Stimulated activated naive CD8-positive, alpha-beta T cell treated with anti-CD3 and anti-CD28 coated beads, Interleukin-15, amount 100 ng/mL, for 72 hours (primary cell): Measurements from ENCODE around the gene RTN1.
"Not testable (repeated sequence)": the region's sequence is repeated elsewhere in the genome, so short reads cannot be mapped to it uniquely, and the experiment has no call there.

ENCODE experiments used
- ATAC-seq: fragments of 150-1000 bp; cut with Tn5 transposase; 2 replicates; pipeline ENCODE4 v1.10.0; 2021; ENCODE audit warnings: mild to moderate bottlenecking, moderate library complexity
- DNase-seq, 2 donors: peaks; one replicate each; pipeline ENCODE4 v3.0.0; 2021 to 2022
- H3K27ac Mint-ChIP-seq, 2 donors: one replicate each; pipeline ENCODE4 v1.8.0; 2022; ENCODE audit warnings: mild to moderate bottlenecking in 2 of 2, mixed read lengths in 2 of 2, moderate library complexity in 2 of 2
- H3K27me3 Mint-ChIP-seq: one replicate; pipeline ENCODE4 v1.8.0; 2022; ENCODE audit warnings: mixed read lengths
- H3K4me1 Mint-ChIP-seq: one replicate; pipeline ENCODE4 v1.8.0; 2022; ENCODE audit warnings: mild to moderate bottlenecking, mixed read lengths
- H3K4me3 Mint-ChIP-seq, 2 donors: one replicate each; pipeline ENCODE4 v1.8.0; 2022; ENCODE audit warnings: mild to moderate bottlenecking in 2 of 2, mixed read lengths in 2 of 2, moderate library complexity in 1 of 2
- H3K9me3 Mint-ChIP-seq, 2 donors: one replicate each; pipeline ENCODE4 v1.8.0; 2022; ENCODE audit warnings: mixed read lengths in 2 of 2

Gene RTN1

DNA sequence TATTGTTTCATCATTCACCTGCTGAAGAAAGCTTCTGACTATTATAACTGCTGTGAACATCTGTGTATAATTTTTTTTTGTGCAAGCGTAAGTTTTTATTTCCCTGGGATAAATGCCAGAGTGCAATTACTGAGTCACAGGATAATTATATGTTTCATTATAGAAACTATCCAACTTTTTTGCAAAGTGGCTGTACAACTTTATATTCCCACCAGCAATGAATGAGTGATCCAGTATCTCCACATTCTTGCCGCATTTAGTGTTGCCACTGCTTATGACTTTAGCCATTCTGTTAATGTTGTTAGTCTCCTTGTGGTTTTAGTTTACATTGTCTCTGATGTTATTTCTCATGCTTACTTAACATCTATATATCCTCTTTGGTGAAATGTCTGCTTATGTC lies 205.8 kb downstream of the RTN1 start:
- ATAC-seq (no peak), DNase-seq (no peak)
- H3K27me3 Mint-ChIP-seq = peaks cover 19% of the 10 kb centered on the region
- peaks cover 15 to 29% of the 10 kb centered on the region in 2 donors for H3K9me3 Mint-ChIP-seq
- H3K27ac Mint-ChIP-seq = no peak overlapping the region
- no peaks in the 10 kb centered on the region for H3K4me1 Mint-ChIP-seq
- H3K4me3 Mint-ChIP-seq = no peak overlapping the region

DNA sequence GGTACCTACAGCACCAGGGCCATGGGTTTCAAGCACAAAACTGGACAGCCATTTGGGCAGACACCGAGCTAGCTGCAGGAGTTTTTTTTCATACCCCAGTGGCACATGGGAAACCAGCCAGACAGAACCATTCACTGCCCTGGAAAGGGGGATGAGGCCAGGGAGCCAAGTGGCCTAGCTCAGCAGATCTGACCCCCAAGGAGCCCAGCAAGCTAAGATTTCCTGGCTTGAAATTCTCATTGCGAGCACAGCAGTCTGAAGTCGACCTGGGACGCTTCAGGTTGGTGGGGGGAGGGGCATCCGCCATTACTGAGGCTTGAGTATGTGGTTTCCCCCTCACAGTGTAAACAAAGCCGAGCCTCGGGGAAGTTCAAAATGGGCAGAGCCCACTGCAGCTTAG lies 212.8 kb downstream of the RTN1 start:
- H3K27ac Mint-ChIP-seq = no peak overlapping the region
- ATAC-seq (no peak), DNase-seq (no peak)
- H3K4me1 Mint-ChIP-seq = no peaks in the 10 kb centered on the region
- peaks cover 21 to 23% of the 10 kb centered on the region in 2 donors for H3K9me3 Mint-ChIP-seq
- no peak overlapping the region for H3K4me3 Mint-ChIP-seq
- peaks cover 16% of the 10 kb centered on the region for H3K27me3 Mint-ChIP-seq

DNA sequence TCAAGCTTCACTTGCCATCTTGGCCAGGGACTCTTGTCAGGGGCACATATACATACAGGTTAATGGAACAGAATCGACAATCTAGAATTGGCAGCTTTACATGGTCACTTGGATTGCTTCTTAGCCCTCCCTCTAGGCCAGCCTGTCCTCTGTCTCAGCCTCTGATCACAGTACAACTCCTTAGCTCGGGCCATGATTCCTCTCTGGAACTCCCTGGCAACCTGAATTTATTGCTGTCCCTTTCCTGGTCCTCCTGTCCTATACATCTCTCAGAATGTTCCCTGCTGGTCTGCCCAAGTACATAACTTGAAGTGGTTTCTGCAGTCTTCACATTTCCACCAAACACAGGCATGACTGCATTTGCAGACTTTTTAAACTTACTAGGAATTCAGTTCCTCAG lies 214.1 kb downstream of the RTN1 start:
- Mint-ChIP-seq H3K9me3 (peaks cover 28 to 30% of the 10 kb centered on the region in 2 donors), H3K4me3 (no peak overlapping the region), H3K27ac (no peak overlapping the region), H3K4me1 (no peaks in the 10 kb centered on the region), H3K27me3 (peaks cover 16% of the 10 kb centered on the region)
- ATAC-seq = no peak
- DNase-seq = no peak

DNA sequence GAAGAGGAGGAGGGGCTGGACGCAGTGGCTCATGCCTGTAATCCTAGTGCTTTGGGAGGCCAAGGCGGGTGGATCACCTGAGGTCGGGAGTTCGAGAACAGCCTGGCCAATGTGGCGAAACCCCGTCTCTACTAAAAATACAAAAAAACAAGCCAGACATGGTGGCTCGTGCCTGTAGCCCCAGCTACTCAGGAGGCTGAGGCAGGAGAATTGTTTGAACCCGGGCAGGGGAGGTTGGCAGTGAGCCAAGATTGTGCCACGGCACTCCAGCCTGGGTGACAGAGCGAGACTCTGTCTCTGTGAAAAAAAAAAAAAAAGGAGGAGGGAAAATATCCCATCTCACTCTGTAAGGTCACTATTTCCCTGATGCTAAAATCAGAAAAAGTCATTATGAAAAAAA lies 216.4 kb downstream of the RTN1 start:
- Mint-ChIP-seq H3K9me3 (peaks cover 15 to 38% of the 10 kb centered on the region in 2 donors), H3K27me3 (peaks cover 16% of the 10 kb centered on the region)
- H3K4me1 Mint-ChIP-seq, ATAC-seq, H3K4me3 Mint-ChIP-seq, H3K27ac Mint-ChIP-seq, DNase-seq: not testable (repeated sequence)

DNA sequence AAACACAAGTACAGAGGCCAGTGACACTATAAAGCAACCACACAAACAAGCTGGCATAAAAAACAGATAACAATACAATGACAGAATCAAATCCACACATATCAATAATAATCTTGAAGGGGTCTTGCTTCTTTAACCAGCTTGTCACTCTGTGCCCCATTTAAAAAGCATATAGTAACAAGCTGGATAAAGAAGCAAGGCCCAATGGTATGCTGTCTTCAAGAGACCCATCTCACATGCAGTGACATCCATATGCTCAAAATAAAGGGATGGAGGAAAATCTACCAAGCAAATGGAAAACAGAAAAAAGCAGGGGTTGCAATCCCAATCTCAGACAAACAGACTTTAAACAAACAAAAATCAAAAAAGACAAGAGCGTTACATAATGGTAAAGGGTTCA lies 223.7 kb downstream of the RTN1 start:
- not testable (repeated sequence) for H3K4me1 Mint-ChIP-seq, ATAC-seq, H3K4me3 Mint-ChIP-seq, H3K27ac Mint-ChIP-seq, DNase-seq
- peaks cover 29 to 74% of the 10 kb centered on the region in 2 donors for H3K9me3 Mint-ChIP-seq
- H3K27me3 Mint-ChIP-seq = peaks cover 16% of the 10 kb centered on the region

DNA sequence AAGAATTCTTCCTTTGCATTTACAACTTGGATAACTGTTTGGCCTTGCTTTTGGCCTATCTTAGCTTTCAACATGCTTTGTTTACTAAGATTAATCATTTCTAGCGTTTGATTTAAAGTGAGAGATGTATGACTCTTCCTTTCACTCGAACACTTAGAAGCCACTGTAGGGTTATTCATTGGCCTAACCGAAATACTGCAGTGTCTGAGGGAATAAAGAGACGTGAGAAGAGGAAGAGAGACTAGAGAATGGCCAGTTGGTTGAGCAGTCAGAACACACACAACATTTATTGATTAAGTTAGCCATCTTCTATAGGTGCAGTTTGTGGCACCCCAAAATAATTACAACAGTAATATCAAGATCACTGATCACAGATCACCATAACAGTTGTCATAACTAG lies 231.7 kb downstream of the RTN1 start:
- peaks cover 4 to 6% of the 10 kb centered on the region in 2 donors for H3K9me3 Mint-ChIP-seq
- ATAC-seq (no peak), DNase-seq (no peak)
- H3K4me1 Mint-ChIP-seq = no peaks in the 10 kb centered on the region
- peaks cover 28% of the 10 kb centered on the region for H3K27me3 Mint-ChIP-seq
- no peak overlapping the region for H3K27ac Mint-ChIP-seq
- H3K4me3 Mint-ChIP-seq = no peak overlapping the region

DNA sequence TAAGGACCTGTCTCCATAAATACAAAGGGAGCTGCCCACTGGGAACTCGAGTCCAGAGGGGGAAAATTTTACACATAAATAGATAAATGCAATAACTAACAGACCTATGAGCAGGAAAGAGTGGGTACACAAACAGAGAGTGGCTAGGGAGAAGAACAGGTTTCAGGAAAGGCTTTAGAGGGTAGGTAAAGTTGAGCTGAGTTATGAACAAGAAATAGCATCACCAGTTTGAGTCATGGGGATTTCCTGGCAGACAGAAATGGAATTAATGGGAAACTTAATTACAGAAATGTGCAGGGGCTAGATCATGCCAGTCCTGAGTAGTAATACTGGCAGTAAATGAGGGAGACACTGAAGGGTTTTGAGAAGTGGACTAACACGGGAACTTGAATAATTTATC lies 236.0 kb downstream of the RTN1 start:
- no peak overlapping the region for H3K4me3 Mint-ChIP-seq
- DNase-seq (no peak), ATAC-seq (no peak)
- no peak overlapping the region for H3K27ac Mint-ChIP-seq
- peaks cover 62% of the 10 kb centered on the region for H3K27me3 Mint-ChIP-seq
- peaks cover 10% of the 10 kb centered on the region for H3K4me1 Mint-ChIP-seq
- peaks cover 0 to 4% of the 10 kb centered on the region in 2 donors for H3K9me3 Mint-ChIP-seq

DNA sequence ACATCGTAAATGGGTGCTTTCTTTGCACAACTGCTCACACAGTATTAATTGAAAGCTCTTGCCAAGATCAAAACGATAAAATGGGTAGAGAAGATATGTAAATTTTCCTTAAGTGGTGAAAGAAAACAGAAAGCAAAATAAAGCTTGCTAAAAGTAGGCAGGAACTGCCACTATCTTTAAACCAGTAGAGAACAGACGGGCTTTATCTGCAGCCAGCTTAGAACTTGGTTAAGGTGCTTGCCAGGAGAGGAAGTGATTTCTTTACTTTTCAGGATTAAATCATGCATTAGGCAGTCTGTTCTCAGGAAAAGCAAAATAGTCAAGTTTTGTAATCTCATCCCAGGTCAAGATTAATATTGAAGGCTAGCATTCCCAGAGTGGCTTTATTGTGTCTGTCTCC lies 237.1 kb downstream of the RTN1 start:
- Mint-ChIP-seq H3K4me3 (no peak overlapping the region), H3K27me3 (peaks cover 68% of the 10 kb centered on the region), H3K9me3 (peaks cover 0 to 4% of the 10 kb centered on the region in 2 donors), H3K27ac (peak overlapping the region in 1 of 2 donors; percentile 46), H3K4me1 (peaks cover 10% of the 10 kb centered on the region)
- no peak for ATAC-seq
- DNase-seq = no peak

DNA sequence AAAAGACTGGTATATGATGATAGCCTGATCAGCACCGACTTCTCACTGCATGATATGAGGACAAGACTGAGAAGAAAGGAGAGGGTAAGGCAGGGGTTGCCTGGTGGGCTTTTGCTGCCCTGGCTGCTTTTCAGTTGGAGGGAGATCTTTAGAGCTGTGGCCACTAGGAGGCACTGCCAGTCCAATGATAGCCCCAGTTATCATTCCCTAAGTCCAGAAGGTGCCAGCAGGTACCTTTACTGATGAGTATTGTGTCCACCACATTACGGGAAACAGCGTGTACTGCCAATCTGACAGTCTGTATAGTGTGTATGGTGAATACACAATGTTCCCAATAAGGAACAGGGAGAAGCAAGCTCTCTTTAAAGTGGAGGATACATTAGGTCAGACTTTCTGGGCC lies 238.2 kb downstream of the RTN1 start:
- H3K27me3 Mint-ChIP-seq = peaks cover 76% of the 10 kb centered on the region
- ATAC-seq = peak; percentile 64
- H3K9me3 Mint-ChIP-seq = peaks cover 0 to 4% of the 10 kb centered on the region in 2 donors
- no peak overlapping the region for H3K27ac Mint-ChIP-seq
- peak; percentile 4 to 29 for DNase-seq
- H3K4me3 Mint-ChIP-seq = no peak overlapping the region
- H3K4me1 Mint-ChIP-seq = peaks cover 10% of the 10 kb centered on the region

DNA sequence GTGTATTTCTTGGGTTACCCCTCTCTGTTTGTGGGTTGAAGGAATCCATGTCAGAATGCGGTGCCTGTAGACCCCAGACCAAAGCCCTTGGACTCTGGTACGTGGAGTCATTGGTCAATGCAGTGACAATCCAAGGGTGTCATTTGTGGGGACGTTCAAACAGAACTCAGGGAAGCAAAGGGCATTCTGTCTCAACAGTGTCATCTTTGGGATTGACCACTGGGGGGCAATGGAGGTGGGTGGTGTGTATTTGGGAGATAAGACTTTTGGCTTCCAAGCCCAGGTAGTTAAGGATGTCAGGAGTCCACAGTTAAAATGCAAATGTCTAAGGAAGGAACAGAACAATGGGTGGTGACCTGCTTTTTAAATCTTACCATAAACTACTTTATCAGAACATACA lies 239.3 kb downstream of the RTN1 start:
- Mint-ChIP-seq H3K9me3 (peaks cover 0 to 4% of the 10 kb centered on the region in 2 donors), H3K27me3 (peaks cover 84% of the 10 kb centered on the region), H3K4me3 (peak overlapping the region in 1 of 2 donors; percentile 19), H3K27ac (no peak overlapping the region), H3K4me1 (peaks cover 10% of the 10 kb centered on the region)
- no peak for DNase-seq
- no peak for ATAC-seq

DNA sequence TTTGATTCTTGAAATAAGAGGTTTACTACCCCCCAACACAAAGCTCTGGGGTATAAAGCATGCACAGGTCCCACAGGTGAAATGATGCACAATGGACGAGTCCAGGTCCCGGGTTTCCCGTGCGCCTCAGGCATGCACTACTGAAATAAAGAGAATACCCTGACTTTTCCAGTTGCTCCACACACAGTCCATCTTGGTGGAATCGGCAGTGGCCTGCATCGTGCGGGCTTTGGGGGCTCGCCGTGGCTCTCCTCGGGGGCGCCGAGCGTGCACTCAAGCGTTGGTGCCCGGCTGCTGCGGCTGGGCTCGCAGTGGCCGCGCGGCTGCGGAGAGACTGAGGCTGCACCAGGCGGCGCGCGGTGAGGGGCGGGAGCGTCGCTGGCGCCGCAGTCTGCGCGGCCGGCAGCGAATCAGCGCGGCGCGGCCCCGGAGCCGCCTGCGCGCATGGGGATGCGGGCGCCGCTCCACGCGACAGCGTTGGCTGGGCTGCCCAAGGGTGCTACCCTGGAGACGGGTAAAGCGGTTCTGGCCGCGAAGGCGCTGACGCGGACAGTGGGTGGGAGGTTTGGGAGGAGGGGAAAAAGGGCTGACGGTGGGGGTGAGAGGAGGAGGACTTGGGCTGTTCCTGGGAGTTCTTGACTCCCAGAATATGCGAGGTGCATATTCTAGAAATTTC lies 240.2 kb downstream of the RTN1 start:
- Mint-ChIP-seq H3K4me3 (peak overlapping the region; percentile 61 to 81), H3K4me1 (peaks cover 10% of the 10 kb centered on the region), H3K27me3 (peaks cover 84% of the 10 kb centered on the region), H3K9me3 (peaks cover 0 to 4% of the 10 kb centered on the region in 2 donors), H3K27ac (no peak overlapping the region)
- DNase-seq = peak in 1 of 2 donors; percentile 7
- peak; percentile 59 for ATAC-seq

DNA sequence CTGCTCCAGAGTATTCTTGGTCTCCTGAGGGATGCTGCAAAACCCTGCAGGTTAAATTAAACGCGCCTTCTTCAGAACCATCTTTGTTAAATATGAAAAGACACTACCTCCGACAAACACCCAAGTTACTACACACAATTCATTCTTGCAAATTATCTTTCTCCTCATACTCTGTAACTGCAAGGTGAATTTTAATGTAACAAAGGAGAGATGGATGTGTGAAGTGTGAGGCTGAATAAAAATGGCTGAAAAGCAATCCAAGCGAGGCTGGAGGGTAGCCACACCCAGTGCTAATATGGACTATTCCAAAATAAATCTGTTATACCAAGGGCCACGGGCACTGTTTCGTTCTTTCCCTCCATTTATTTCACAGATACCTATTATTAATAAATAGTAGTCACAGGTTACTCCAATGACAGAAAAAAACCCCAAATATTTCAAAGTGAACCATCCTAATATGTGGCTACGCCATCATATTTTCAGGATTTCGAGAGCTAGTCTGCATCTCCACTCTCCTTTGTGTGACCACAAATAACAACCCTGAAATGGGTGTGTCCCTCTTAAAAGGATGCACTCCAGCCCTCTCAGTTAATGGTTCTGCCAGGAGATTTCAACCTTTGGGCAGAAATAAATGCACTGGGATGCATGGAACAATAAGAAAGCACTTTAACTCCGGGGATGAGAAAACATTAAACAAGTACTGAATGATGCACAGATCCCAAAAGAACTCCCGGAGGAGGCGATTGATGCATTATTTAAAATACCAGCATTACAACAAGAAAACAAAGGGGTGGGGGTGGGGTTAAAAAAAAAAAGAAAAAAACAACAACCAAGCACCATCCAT lies 240.9 kb downstream of the RTN1 start:
- no peak for ATAC-seq
- Mint-ChIP-seq H3K4me3 (peak overlapping the region; percentile 61 to 81), H3K27me3 (peaks cover 79% of the 10 kb centered on the region), H3K27ac (no peak overlapping the region), H3K4me1 (peaks cover 10% of the 10 kb centered on the region), H3K9me3 (peaks cover 0 to 2% of the 10 kb centered on the region in 2 donors)
- no peak for DNase-seq

DNA sequence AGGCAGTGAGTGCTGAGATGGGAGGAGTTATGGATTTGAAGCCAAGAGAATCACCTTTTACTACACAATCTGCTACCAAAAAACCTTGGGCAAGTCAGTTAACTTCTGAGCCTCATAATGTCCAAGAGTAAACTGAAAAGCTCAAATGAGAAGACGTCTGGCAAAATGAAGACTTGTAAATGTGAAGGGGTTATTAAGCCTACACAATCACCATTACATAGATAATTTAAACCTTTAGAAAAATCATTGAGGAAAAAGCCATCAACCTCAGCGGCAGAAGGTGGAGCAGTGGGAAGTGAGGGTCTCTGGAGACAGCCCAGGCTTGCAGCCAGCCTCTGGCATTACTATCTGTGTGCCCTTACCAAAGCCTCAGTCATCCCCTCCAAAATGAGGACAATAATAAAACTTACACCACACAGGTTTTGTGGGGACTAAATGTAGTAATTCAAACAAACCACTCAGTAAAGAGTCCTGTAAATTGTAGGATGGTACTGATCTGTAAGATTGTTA lies 243.5 kb downstream of the RTN1 start:
- H3K4me1 Mint-ChIP-seq = peaks cover 10% of the 10 kb centered on the region
- no peaks in the 10 kb centered on the region for H3K9me3 Mint-ChIP-seq
- H3K27ac Mint-ChIP-seq = no peak overlapping the region
- ATAC-seq (no peak), DNase-seq (no peak)
- H3K4me3 Mint-ChIP-seq = no peak overlapping the region
- H3K27me3 Mint-ChIP-seq = peaks cover 54% of the 10 kb centered on the region

DNA sequence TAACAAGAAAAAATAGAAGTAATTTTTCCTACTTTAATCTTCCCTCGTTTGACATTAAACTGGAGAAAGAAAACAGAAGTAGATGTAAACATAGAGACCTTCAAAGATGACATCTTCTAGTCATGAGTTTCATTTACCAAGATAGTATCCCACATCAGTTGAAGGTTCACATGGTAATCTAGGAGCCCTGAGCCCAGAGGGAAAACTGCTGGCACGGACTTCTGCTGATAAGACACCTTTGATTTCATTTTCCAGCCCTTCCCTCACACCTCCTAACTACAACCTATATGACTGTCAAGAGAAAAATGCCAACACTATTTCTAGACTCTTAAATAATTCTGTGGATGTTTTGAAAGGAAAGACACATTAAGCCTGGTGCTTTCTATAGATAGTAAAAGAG lies 247.9 kb downstream of the RTN1 start:
- no peaks in the 10 kb centered on the region for H3K9me3 Mint-ChIP-seq
- ATAC-seq = no peak
- H3K27me3 Mint-ChIP-seq = peaks cover 28% of the 10 kb centered on the region
- H3K4me1 Mint-ChIP-seq = no peaks in the 10 kb centered on the region
- H3K27ac Mint-ChIP-seq = no peak overlapping the region
- no peak for DNase-seq
- H3K4me3 Mint-ChIP-seq = no peak overlapping the region

DNA sequence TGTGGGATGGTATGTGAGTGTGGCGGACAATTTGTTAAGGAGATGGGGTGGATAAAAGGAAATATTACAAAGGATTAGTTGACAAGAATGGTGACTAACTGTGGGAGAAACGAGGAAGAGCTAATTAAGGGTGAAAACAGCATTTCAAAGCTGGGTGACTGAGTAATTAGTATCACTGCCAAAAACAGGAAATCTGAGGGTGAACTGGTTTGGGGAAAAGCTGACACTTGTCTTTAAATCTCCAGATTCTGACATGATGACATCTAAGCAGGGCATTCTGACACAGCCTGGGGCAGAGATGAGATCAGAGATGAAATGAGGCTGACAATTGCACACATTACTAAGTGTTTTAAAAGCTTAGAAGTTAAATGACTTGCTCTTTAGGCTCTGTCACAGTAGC lies 251.5 kb downstream of the RTN1 start:
- Mint-ChIP-seq H3K27ac (no peak overlapping the region), H3K4me1 (no peaks in the 10 kb centered on the region), H3K4me3 (no peak overlapping the region), H3K9me3 (no peaks in the 10 kb centered on the region), H3K27me3 (peaks cover 20% of the 10 kb centered on the region)
- no peak for ATAC-seq
- no peak for DNase-seq

DNA sequence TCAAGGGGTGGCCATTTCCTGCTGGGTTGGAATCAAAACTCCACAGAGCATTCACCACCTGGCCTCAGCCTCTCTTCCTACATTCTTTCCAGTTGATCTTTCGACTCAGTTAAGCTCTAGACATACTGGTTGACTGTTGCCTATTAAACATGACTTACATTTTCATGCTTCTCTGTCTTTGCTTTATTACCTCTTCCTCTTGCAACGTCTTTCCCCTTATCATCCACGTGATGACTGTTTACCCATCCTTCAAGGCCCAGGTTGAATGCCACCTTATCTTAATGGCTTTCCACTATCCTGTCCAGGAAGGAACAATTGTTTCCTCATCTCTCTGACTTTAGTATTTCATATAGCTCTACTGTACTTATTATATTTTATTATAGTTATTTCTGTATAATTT lies 269.5 kb downstream of the RTN1 start:
- DNase-seq (no peak), ATAC-seq (no peak)
- H3K9me3 Mint-ChIP-seq = no peaks in the 10 kb centered on the region
- no peak overlapping the region for H3K4me3 Mint-ChIP-seq
- H3K27me3 Mint-ChIP-seq = peaks cover 18% of the 10 kb centered on the region
- peak overlapping the region in 1 of 2 donors; percentile 34 for H3K27ac Mint-ChIP-seq
- H3K4me1 Mint-ChIP-seq = no peaks in the 10 kb centered on the region
